ENCODE measurements around the gene UBE3D. TPM values are rescaled to one million over a fixed set of nuclear protein-coding genes. Genes with fewer than 3 reads are reported as not detected.
"Not testable (repeated sequence)": the region's sequence is repeated elsewhere in the genome, so short reads cannot be mapped to it uniquely, and the experiment has no call there.

The UBE3D gene
- total and polyA plus RNA-seq, 2 of the 4 experiments (the other 2 are of a cell fraction): 3.2 to 6.3 TPM

GRCh38 chr6:82893889-82894652 lies 171.6 kb downstream of the UBE3D start:
- Histone ChIP-seq H4K91ac (ENCODE audit: insufficient read depth, low read depth, low read length) (no peak overlapping the region), H3K27ac (ENCODE audit: insufficient read depth, low read length) (no peak overlapping the region), H2BK120ac (ENCODE audit: low read depth, low read length) (no peak overlapping the region), H4K5ac (ENCODE audit: low read depth, low read length) (no peak overlapping the region), H2AK9ac (replicated peaks; ENCODE audit: low read depth, low read length, poor library complexity) (no peak overlapping the region), H4K8ac (ENCODE audit: low read depth in 2 of 2, low read length in 2 of 2) (no peak overlapping the region), H3K9me3 (ENCODE audit: control insufficient read depth, insufficient read depth, low read length) (no peaks in the 10 kb centered on the region), H2BK5ac (ENCODE audit: low read depth, low read length, poor library complexity, severe bottlenecking) (no peak overlapping the region), H3K56ac (ENCODE audit: extremely low read depth, insufficient read depth, low read length) (no peak overlapping the region), H3K14ac (replicated peaks; ENCODE audit: low read depth, low read length) (no peak overlapping the region), H3K9ac (ENCODE audit: low read depth, low read length) (no peak overlapping the region), H3K4me3 (ENCODE audit: insufficient read depth, low read depth, low read length) (no peak overlapping the region), H3K36me3 (ENCODE audit: control insufficient read depth, insufficient read depth, low read length) (no peaks in the 10 kb centered on the region; the same call in 1 of the 2 replicates), H4K20me1 (ENCODE audit: insufficient read depth, low read length) (no peaks in the 10 kb centered on the region), H2AK5ac (ENCODE audit: low read depth, low read length) (no peak overlapping the region), H3K27me3 (ENCODE audit: control insufficient read depth, insufficient read depth, low read length) (no peaks in the 10 kb centered on the region), H3K4me2 (ENCODE audit: low read depth, low read length) (no peak overlapping the region), H3K4me1 (ENCODE audit: control insufficient read depth, insufficient read depth, low read length) (no peaks in the 10 kb centered on the region), H3K9me1 (ENCODE audit: insufficient read depth, low read length) (no peaks in the 10 kb centered on the region), H3K23ac (ENCODE audit: low read depth, low read length) (no peak overlapping the region), H2AFZ (replicated peaks; ENCODE audit: low read length, poor library complexity) (no peak overlapping the region), H2BK20ac (ENCODE audit: low read depth, low read length) (no peak overlapping the region), H3K4ac (ENCODE audit: low read depth, low read length) (no peak overlapping the region), H2BK15ac (ENCODE audit: low read depth, low read length) (no peak overlapping the region), H3K18ac (ENCODE audit: low read depth, low read length) (no peak overlapping the region), H3K79me1 (ENCODE audit: low read depth in 1 of 2, low read length in 2 of 2) (no peaks in the 10 kb centered on the region)
- in situ Hi-C loops (cut with MboI; ENCODE audit: low sequenced_read_pairs): no loop called here
- dilution Hi-C loops (cut with HindIII; ENCODE audit: low sequenced_read_pairs, unreplicated experiment): no loop called here
- BruUV-seq (replicated peaks): no TSS peak
- ChIA-PET POLR2A (ENCODE audit: unreplicated experiment) (no interaction called here), CTCF (no interaction called here)
- 77% methylated on average over 4 of the region's 9 CpGs; no CpG with 5 or more reads in 1 of the 2 experiments for WGBS, 2 experiments (ENCODE audit: extremely low coverage in 2 of 2, insufficient read length in 1 of 2)
- DNase-seq (no peak), ATAC-seq (ENCODE audit: low read depth) (no peak)
- intact Hi-C loops (cut with micrococcal nuclease): no loop called here
- no peak for TF ChIP-seq POLR2A (IDR thresholded peaks at IDR 0.05; ENCODE audit: low read depth, low read length)
- no peak for TF ChIP-seq SMC3 (IDR thresholded peaks at IDR 0.05; ENCODE audit: low read depth, low read length)
- no peak for TF ChIP-seq CHD1 (IDR thresholded peaks at IDR 0.05; ENCODE audit: low read depth, low read length)
- TF ChIP-seq MAFK (IDR thresholded peaks at IDR 0.05; ENCODE audit: low read depth, low read length): no peak

GRCh38 chr6:82891503-82891902 lies 174.1 kb downstream of the UBE3D start:
- H2AFZ ChIP-seq (replicated peaks; ENCODE audit: low read length, poor library complexity); H3K9me3 ChIP-seq (ENCODE audit: control insufficient read depth, insufficient read depth, low read length); in situ Hi-C loops (cut with MboI; ENCODE audit: low sequenced_read_pairs); BruUV-seq (replicated peaks); H2BK5ac ChIP-seq (ENCODE audit: low read depth, low read length, poor library complexity, severe bottlenecking); H3K4me3 ChIP-seq (ENCODE audit: insufficient read depth, low read depth, low read length); H3K56ac ChIP-seq (ENCODE audit: extremely low read depth, insufficient read depth, low read length); H3K36me3 ChIP-seq (ENCODE audit: control insufficient read depth, insufficient read depth, low read length); H4K91ac ChIP-seq (ENCODE audit: insufficient read depth, low read depth, low read length); DNase-seq; H2AK9ac ChIP-seq (replicated peaks; ENCODE audit: low read depth, low read length, poor library complexity); H3K4me1 ChIP-seq (ENCODE audit: control insufficient read depth, insufficient read depth, low read length); H3K23ac ChIP-seq (ENCODE audit: low read depth, low read length); H2BK15ac ChIP-seq (ENCODE audit: low read depth, low read length); ATAC-seq (ENCODE audit: low read depth); intact Hi-C loops (cut with micrococcal nuclease); H3K27me3 ChIP-seq (ENCODE audit: control insufficient read depth, insufficient read depth, low read length); H4K5ac ChIP-seq (ENCODE audit: low read depth, low read length); H3K9ac ChIP-seq (ENCODE audit: low read depth, low read length); H3K4me2 ChIP-seq (ENCODE audit: low read depth, low read length); H4K8ac ChIP-seq (ENCODE audit: low read depth in 2 of 2, low read length in 2 of 2); H2BK20ac ChIP-seq (ENCODE audit: low read depth, low read length); POLR2A ChIA-PET (ENCODE audit: unreplicated experiment); H4K20me1 ChIP-seq (ENCODE audit: insufficient read depth, low read length); H3K79me1 ChIP-seq (ENCODE audit: low read depth in 1 of 2, low read length in 2 of 2); H3K4ac ChIP-seq (ENCODE audit: low read depth, low read length); H2AK5ac ChIP-seq (ENCODE audit: low read depth, low read length); H3K14ac ChIP-seq (replicated peaks; ENCODE audit: low read depth, low read length); H3K27ac ChIP-seq (ENCODE audit: insufficient read depth, low read length); H2BK120ac ChIP-seq (ENCODE audit: low read depth, low read length); dilution Hi-C loops (cut with HindIII; ENCODE audit: low sequenced_read_pairs, unreplicated experiment); H3K9me1 ChIP-seq (ENCODE audit: insufficient read depth, low read length); H3K18ac ChIP-seq (ENCODE audit: low read depth, low read length): not testable (repeated sequence)
- CTCF ChIA-PET: interaction anchor here (0.7 kb wide), 1 partner anchor 32 kb away, joined by 3 read pairs; no protein-coding TSS in a partner anchor
- 83% methylated on average over 1 of the region's 3 CpGs; no CpG with 5 or more reads in 1 of the 2 experiments for WGBS, 2 experiments (ENCODE audit: extremely low coverage in 2 of 2, insufficient read length in 1 of 2)

Measured in IMR-90 (cell line).